Fibroblast of mammary gland (primary cell): ENCODE data around the gene KRT28.

ENCODE experiments used
- DNase-seq: peaks from one replicate; pipeline ENCODE4 v3.0.0-alpha.2; 2010; ENCODE audit warnings: low read depth
- H3K4me3 ChIP-seq: 2 replicates; pipeline ENCODE4 v1.5.1; 2011; ENCODE audit warnings: low read depth, mild to moderate bottlenecking, low read length, moderate library complexity; ENCODE audit not compliant: control insufficient read depth
- CTCF ChIP-seq: conservative IDR thresholded peaks from 2 replicates; pipeline ENCODE4 v1.5.1; 2011; ENCODE audit warnings: low read depth, low read length, inconsistent platforms; ENCODE audit not compliant: control insufficient read depth, insufficient read depth

KRT28 gene

GRCh38 chr17:40801157-40801556, 1.4 kb upstream of the KRT28 start:
- DNase-seq: no peak
- no peak for TF ChIP-seq CTCF
- H3K4me3 ChIP-seq: no peak overlapping the region

GRCh38 chr17:40800381-40800780, 622 bp upstream of the KRT28 start:
- TF ChIP-seq CTCF: no peak
- DNase-seq: no peak
- H3K4me3 ChIP-seq: no peak overlapping the region

- no peak for DNase-seq
- no peak for TF ChIP-seq CTCF
- H3K4me3 ChIP-seq: no peak overlapping the region
Observed at GRCh38 chr17:40796846-40797245, 2.9 kb downstream of the KRT28 start.

GRCh38 chr17:40795019-40795667, 4.6 kb downstream of the KRT28 start:
- no peak for TF ChIP-seq CTCF
- DNase-seq: no peak
- no peak overlapping the region for H3K4me3 ChIP-seq

GRCh38 chr17:40794466-40794865, 5.3 kb downstream of the KRT28 start:
- no peak overlapping the region for H3K4me3 ChIP-seq
- TF ChIP-seq CTCF: no peak
- DNase-seq: no peak

GRCh38 chr17:40793832-40794231, 5.9 kb downstream of the KRT28 start:
- no peak overlapping the region for H3K4me3 ChIP-seq
- TF ChIP-seq CTCF: no peak
- no peak for DNase-seq

- TF ChIP-seq CTCF: peak; percentile 77
- H3K4me3 ChIP-seq: no peak overlapping the region
- peak; percentile 62 for DNase-seq
Observed at GRCh38 chr17:40791787-40792436, 7.8 kb downstream of the KRT28 start.
